HG02588 (cell line): ENCODE data around the gene FRRS1L.

Experiments used
- ATAC-seq: cut with Tn5 transposase; IDR thresholded peaks from one replicate; pipeline ENCODE4 v1.9.1; 2021; ENCODE audit warnings: mild to moderate bottlenecking, moderate library complexity; ENCODE audit not compliant: unreplicated experiment

Gene FRRS1L

DNA sequence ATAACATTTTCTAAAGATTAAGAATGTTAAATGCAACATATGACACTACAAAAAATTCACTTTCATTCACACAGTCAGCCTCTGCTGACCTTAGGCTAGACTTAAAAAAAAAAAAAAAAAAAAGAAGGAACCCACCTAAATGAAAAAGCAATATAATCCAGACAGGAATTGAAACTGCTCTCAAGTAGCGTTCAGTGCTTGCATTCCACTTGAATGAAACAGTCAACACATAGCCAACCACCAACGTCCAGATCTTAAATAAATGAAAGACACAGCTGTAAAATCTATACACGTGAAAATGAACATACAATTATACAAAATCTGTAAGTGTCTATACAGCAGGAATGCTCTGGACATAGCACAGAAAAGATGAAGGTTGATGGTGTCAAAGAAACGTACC is 58.7 kb downstream of the FRRS1L start:
- ATAC-seq, result no peak

DNA sequence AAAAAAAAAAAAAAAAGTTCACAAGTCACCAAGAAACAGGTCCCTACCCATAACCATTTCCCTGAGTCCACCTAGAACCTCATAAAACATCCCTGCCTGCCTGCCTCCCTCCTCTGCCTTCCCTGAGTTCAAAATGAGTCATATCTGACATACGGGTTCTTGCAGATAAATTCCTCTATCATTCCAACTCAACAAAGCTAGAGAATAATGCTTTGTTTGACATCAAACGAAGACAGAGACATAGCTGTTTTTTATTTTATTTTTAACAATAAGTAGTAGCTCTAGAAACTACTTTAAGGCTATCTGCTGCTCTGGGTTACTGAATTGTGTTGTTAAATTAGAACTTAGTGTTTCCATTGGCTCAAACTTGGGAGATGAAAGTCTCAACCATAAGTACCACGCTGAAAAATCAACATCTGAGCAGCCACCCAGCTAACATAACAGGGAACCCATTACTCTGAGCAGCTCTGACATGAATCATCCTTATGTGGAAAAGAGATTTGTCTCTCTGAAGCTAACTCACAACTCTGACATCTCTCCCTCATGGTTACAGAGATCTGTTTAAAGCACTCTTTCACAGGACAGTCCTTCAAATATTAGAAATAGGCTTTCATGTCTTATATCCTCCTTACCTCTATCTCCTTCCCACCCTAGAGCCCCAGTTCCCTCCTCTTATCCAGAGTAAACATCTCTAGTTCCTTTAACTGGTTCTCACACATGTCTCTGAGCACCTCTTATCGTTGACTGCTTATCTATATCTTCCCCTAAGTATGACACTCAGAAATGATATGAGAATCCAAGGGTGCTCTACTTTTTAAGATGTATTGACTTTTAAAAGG is 59.4 kb downstream of the FRRS1L start:
- ATAC-seq, result no peak

DNA sequence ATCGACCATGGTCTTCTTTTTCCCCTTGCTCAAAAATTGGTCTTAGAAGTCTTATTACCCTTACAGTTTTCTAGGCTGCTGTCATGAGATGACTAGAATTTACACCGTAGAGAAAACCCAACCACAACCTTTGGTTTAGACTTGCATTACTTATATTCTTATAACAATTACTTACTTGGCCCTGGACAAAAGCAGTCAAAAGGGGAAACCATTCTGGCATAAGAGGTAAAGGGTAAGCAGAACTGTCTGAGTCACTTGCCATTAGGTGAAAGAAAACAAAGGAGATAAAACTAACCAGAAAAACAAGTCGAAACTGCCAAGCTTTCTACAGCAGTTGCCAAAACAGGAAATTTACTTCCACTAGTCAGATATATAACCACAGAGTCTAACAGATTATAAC is 65.2 kb downstream of the FRRS1L start:
- ATAC-seq, result peak; percentile 68

GRCh38 chr9:109101202-109101595 is 65.8 kb downstream of the FRRS1L start:
- no peak for ATAC-seq

DNA sequence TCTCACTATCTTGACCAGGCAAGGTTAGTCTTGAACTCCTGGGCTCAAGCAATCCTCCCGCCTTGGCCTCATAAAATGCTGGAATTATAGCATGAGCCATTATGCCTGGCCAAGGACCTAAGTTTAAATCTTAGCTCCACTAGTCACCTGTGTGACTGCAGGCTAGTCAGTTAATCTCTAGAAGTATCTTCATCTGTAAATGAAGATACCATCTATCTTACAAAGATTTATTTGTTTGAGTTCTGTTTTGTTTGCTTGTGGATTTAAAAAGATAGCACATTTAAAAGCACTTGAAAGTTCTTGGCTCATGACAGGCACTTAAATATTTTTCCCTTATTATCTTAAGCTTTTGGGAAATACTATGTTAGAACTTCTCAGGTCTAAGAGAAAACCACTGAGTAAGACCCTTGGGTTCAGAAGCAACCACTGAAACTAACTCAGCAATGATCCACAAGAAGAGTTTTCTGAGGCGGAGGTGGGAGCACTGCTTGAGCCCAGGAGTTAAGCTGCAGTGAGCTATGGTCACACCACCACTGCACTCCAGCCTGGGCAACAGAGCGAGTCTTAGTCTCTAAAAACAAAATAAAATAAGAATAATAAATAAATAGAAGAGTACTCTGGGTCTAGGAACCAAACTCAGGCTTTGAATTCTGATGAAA is 66.4 kb downstream of the FRRS1L start:
- no peak for ATAC-seq

- no peak for ATAC-seq
Observed at GRCh38 chr9:109098960-109099308, 68.1 kb downstream of the FRRS1L start.

DNA sequence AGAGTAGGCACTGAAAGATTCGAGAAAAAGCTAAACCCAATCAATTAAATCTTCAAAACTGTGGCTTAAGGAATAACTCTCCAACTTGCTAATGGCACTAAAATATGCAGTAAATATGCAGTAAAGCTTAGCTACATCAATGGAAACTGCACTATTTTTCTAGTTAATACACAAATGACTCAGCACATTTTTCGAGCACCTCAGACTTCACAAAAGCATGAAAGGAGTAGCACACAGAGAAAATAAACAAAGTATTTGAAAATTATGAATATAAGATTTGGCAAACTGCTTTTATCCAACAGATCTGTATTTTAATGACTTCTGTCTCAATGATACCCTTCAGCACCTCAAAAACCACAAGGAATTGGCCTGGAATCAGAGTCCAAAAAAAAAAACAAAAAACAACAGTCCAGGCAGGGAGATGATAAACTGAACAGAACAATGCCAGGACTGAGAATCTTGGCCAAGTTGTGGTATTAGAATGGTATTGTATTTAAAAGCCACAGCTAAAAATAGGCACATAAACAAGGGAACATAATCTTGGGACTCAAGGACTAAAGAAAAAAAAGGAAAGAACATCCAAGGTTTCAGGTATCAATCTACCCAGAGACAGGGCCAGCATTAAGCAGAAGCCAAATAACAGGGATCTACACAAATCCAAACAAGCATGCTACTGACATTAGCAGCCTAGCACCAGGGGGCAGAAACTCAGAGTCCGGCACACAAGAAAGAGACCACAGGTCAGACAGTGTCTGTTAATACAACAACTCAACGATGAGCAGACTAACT is 68.7 kb downstream of the FRRS1L start:
- peak; percentile 33 for ATAC-seq

- no peak for ATAC-seq
Observed at GRCh38 chr9:109097146-109097545, 69.9 kb downstream of the FRRS1L start.

DNA sequence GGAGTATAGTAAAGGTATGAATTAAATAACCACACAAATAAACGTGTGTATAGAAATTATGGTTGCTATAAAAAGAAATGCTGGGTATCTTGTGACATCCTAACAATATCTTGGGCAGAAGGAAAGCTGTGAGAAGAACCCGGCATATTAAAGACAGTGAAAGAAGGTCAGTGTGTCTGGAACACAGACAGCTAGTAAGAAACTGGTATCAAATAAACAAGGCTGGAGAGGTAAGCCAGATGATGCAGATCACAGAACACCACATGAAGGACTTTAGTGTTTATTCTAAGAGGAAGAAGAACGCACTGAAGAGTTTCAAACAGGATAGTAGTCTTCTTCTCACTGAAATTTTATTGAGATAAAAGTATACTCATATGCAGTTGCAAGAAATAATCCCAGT is 71.7 kb downstream of the FRRS1L start:
- ATAC-seq, result no peak

DNA sequence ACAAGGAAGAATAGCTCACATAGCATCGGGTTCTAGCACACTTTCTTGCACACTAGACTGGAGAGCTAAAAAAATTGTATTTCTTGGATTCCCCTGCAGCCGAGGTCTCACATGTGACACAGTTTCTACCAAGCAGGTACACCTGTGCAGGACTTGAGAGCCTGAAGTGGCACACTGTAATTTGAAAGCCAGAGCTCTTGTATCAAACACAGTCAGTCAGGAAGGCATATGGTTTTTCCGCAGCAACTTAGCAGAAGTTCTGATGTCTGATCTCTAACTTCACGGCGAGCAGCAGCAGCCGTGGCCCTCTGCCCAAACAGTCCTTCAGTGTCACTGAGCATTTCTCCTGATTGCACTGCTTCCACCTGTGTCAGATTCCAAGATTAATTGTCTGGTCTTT is 72.8 kb downstream of the FRRS1L start:
- no peak for ATAC-seq

DNA sequence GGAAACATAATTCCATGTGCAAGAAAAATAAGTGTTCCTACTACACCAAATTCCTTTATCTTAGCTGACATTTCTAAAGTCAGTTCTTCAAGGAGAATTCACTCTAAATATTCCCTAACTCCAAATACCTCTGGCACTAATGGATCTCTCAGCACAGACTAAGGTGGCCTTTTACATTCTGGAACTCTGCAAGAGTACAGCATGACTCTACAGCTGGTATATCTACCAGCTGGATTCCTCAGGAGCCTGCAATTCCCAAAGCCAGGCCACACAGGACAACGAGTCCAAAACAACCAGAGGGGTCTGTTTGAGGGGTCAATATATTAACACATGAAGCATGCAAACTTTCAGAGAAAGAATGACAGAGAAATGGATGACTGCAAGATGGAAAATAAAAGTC is 74.5 kb downstream of the FRRS1L start:
- ATAC-seq, result no peak

GRCh38 chr9:109092051-109092580 is 74.9 kb downstream of the FRRS1L start:
- no peak for ATAC-seq

GRCh38 chr9:109088221-109088620 is 78.8 kb downstream of the FRRS1L start:
- no peak for ATAC-seq

DNA sequence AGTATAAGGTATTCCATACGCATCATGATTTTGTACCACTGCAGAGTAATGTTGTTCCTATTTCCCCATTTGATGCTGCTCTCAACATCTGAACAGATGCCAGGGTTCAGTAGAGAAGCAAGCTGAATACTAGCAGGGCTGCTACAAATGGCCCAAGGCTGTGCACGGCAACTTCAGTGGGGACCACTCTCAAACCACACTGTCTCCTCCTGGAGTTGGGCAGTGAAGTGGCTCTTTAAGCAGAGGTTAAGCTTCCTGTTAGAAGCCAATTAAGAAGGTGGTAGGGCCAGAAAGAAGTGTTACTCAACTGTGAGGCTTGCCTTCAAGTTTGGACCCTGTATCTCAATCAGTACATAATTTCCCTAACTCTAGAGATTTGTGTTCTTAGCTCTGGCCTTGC is 79.3 kb downstream of the FRRS1L start:
- ATAC-seq, result no peak

DNA sequence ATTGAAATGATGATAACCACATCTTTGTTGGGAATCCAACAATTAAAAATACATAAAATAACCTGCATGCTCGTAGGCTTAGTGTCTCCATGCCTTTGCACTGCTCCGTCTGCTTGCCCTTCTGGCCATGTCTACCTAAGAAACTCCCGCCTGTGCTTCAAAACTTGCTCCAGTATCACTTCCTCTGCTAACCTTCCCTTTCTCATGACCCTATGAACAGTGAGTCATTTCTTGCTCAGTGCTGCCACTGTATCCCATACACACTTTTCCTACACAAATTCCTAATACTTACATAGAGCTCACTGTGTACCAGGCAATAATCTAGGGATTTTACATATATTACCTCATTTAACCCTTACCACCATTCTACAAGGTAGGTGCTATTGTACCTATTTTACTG is 80.8 kb downstream of the FRRS1L start:
- ATAC-seq, result no peak

DNA sequence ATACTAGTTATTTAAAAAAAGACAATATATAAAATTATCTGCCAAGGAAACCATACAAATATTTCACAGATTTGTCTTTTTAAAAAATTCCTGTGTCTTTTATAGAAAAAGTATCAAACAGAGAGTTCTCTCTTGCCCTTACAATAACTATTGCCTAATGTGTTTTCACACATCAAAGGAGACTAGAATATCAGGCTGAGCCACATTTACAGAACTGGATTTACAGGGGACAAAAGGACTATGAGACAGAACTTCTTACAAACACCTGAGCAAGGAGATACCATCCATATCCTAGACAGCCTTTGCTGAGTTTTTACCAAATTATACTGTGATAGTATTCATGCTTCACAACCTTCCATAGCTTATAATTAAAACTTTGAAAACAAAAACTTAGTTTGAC is 81.5 kb downstream of the FRRS1L start:
- no peak for ATAC-seq

- no peak for ATAC-seq
Observed at GRCh38 chr9:109083813-109084405, 83.1 kb downstream of the FRRS1L start.

DNA sequence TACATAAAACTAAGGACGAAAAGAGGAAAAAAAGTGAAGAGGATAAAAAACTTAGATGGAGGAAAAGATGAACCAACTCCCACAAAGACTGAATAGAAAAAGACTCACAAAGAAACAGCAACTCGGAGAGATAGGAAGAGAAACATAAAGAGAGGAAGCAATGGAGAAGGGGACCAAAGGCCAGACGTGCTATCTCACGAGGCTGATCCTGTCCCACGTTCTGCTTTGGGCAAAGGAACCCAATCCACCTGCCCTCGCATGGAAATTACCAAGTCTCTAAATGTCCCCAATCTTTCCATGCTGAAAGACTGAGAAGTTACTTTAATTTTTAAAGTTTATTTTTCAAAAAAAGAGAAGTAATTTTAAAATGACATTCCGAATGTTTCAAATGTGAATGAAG is 83.9 kb downstream of the FRRS1L start:
- ATAC-seq, result no peak

DNA sequence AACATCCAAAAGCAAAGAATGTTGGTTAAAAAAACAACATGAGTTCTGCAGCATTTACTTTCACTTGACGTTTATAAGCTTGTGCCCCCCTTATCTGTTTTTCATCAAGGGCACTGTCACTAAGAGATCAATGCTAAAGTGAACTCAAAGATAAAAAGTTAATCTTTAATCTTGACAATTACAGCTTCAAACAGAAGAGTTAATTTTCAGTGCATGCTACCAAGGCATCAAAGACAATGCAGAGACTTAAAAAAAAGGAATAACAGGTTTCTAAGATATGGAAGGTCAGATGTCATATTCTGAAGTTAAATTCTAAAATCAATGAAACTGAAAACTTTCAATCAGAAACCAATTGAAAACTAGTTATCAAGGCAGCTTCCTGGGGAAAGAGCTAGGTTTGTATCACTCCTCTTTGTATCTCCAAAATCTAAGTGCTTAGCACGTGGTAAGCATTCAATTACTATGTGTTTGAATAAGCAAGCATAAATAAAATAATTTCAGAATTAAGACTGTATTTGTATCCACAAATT is 84.9 kb downstream of the FRRS1L start:
- no peak for ATAC-seq
